HL-60 (cell line): Measurements from ENCODE around the gene SRSF4.

Experiments used
- GABPA ChIP-seq: IDR thresholded peaks from 2 replicates; pipeline ENCODE4 v1.6.1; 2012; ENCODE audit warnings: low read depth
- POLR2AphosphoS5 ChIP-seq: IDR thresholded peaks from 2 replicates; pipeline ENCODE4 v1.6.1; 2012; ENCODE audit warnings: low read depth
- SPI1 ChIP-seq: IDR thresholded peaks from 2 replicates; pipeline ENCODE4 v1.6.1; 2012; ENCODE audit warnings: low read depth, mild to moderate bottlenecking, borderline replicate concordance
- TF ChIP-seq, protein P1 (sequence below): IDR thresholded peaks from one replicate; pipeline ENCODE4 v1.5.1; 2011; ENCODE audit warnings: low read length, control low read depth, inconsistent platforms; ENCODE audit not compliant: insufficient read depth
- TF ChIP-seq, protein P2 (sequence below): IDR thresholded peaks from 2 replicates; pipeline ENCODE4 v1.6.1; 2012; ENCODE audit warnings: low read depth; ENCODE audit not compliant: insufficient replicate concordance

DNA sequence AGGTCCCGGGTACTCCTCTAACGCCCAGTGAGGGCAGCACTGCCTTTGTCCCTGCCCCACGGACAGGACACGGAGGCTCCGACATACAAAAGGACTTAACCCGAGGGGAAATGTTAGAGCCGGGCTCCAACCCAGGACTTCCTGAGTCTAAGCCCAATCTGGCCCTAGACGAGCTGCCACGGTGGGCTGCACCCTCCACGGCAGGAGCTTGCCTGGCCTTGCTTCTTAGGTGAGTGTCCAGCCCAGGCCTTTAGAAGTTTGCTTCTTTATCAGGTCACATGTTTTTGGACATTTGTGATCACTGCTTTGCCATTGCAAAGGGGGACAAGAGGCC is 47.0 kb downstream of the SRSF4 start:
- TF ChIP-seq, protein P1, sequence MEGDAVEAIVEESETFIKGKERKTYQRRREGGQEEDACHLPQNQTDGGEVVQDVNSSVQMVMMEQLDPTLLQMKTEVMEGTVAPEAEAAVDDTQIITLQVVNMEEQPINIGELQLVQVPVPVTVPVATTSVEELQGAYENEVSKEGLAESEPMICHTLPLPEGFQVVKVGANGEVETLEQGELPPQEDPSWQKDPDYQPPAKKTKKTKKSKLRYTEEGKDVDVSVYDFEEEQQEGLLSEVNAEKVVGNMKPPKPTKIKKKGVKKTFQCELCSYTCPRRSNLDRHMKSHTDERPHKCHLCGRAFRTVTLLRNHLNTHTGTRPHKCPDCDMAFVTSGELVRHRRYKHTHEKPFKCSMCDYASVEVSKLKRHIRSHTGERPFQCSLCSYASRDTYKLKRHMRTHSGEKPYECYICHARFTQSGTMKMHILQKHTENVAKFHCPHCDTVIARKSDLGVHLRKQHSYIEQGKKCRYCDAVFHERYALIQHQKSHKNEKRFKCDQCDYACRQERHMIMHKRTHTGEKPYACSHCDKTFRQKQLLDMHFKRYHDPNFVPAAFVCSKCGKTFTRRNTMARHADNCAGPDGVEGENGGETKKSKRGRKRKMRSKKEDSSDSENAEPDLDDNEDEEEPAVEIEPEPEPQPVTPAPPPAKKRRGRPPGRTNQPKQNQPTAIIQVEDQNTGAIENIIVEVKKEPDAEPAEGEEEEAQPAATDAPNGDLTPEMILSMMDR: no peak
- TF ChIP-seq POLR2AphosphoS5 (no peak), GABPA (no peak), SPI1 (no peak)
- TF ChIP-seq, protein P2, sequence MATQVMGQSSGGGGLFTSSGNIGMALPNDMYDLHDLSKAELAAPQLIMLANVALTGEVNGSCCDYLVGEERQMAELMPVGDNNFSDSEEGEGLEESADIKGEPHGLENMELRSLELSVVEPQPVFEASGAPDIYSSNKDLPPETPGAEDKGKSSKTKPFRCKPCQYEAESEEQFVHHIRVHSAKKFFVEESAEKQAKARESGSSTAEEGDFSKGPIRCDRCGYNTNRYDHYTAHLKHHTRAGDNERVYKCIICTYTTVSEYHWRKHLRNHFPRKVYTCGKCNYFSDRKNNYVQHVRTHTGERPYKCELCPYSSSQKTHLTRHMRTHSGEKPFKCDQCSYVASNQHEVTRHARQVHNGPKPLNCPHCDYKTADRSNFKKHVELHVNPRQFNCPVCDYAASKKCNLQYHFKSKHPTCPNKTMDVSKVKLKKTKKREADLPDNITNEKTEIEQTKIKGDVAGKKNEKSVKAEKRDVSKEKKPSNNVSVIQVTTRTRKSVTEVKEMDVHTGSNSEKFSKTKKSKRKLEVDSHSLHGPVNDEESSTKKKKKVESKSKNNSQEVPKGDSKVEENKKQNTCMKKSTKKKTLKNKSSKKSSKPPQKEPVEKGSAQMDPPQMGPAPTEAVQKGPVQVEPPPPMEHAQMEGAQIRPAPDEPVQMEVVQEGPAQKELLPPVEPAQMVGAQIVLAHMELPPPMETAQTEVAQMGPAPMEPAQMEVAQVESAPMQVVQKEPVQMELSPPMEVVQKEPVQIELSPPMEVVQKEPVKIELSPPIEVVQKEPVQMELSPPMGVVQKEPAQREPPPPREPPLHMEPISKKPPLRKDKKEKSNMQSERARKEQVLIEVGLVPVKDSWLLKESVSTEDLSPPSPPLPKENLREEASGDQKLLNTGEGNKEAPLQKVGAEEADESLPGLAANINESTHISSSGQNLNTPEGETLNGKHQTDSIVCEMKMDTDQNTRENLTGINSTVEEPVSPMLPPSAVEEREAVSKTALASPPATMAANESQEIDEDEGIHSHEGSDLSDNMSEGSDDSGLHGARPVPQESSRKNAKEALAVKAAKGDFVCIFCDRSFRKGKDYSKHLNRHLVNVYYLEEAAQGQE: no peak
